Retina (tissue), 1 donor: ENCODE measurements around the gene SLC38A6.

Source experiments
- DNase-seq: peaks from one replicate; pipeline ENCODE4 v3.0.0-alpha.2; 2016

The SLC38A6 gene

GRCh38 chr14:60980811-60981632, at the start of gene SLC38A6, which contains the start of gene TRMT5:
TSS of gene SLC38A6 (plus strand) at chr14:60981245. CDS start at chr14:60981278, 33 bp downstream.
TSS of gene TRMT5 (minus strand) at chr14:60981079. CDS start at chr14:60980973, 106 bp downstream.
- DNase-seq = peak; percentile 99

- DNase-seq = no peak
Observed at GRCh38 chr14:60933920-60934655, 47.0 kb upstream of the SLC38A6 start.

- no peak for DNase-seq
Observed at GRCh38 chr14:60935319-60935718, 45.7 kb upstream of the SLC38A6 start.

GRCh38 chr14:60943637-60944032, 37.4 kb upstream of the SLC38A6 start:
- no peak for DNase-seq

GRCh38 chr14:60944204-60944603, 36.8 kb upstream of the SLC38A6 start:
- no peak for DNase-seq

- DNase-seq = no peak
Observed at GRCh38 chr14:60945984-60946383, 35.1 kb upstream of the SLC38A6 start.

- DNase-seq = no peak
Observed at GRCh38 chr14:60946773-60947172, 34.3 kb upstream of the SLC38A6 start.

GRCh38 chr14:60951776-60952435, 29.1 kb upstream of the SLC38A6 start:
- no peak for DNase-seq

GRCh38 chr14:60956202-60956601, 24.8 kb upstream of the SLC38A6 start:
- DNase-seq = no peak

- DNase-seq = no peak
Observed at GRCh38 chr14:60956632-60957031, 24.4 kb upstream of the SLC38A6 start.

GRCh38 chr14:60958146-60958545, 22.9 kb upstream of the SLC38A6 start:
- no peak for DNase-seq

GRCh38 chr14:60963761-60964160, 17.3 kb upstream of the SLC38A6 start:
- DNase-seq = no peak

- no peak for DNase-seq
Observed at GRCh38 chr14:60964904-60965303, 16.1 kb upstream of the SLC38A6 start.

- DNase-seq = no peak
Observed at GRCh38 chr14:60965402-60965801, 15.6 kb upstream of the SLC38A6 start.

GRCh38 chr14:60968099-60968498, 12.9 kb upstream of the SLC38A6 start:
- no peak for DNase-seq

GRCh38 chr14:60968671-60969070, 12.4 kb upstream of the SLC38A6 start:
- DNase-seq = no peak

- no peak for DNase-seq
Observed at GRCh38 chr14:60970146-60970545, 10.9 kb upstream of the SLC38A6 start.

- no peak for DNase-seq
Observed at GRCh38 chr14:60971271-60971670, 9.8 kb upstream of the SLC38A6 start.

GRCh38 chr14:60972295-60972694, 8.8 kb upstream of the SLC38A6 start:
- no peak for DNase-seq

- DNase-seq = no peak
Observed at GRCh38 chr14:60973070-60973469, 8.0 kb upstream of the SLC38A6 start.

GRCh38 chr14:60974090-60974651, 6.9 kb upstream of the SLC38A6 start:
- DNase-seq = no peak

GRCh38 chr14:60975551-60975950, 5.5 kb upstream of the SLC38A6 start:
- DNase-seq = no peak

GRCh38 chr14:60977847-60978246, 3.2 kb upstream of the SLC38A6 start:
- no peak for DNase-seq
